Activated effector memory CD4-positive, alpha-beta T cell treated with Interleukin-2 at 50 U/mL for 16 hours (primary cell): ENCODE measurements around the gene NDUFV2.
A peak's percentile ranks its signal among the peaks of the same experiment; 100 is the strongest.
"Not testable (repeated sequence)": the region's sequence is repeated elsewhere in the genome, so short reads cannot be mapped to it uniquely, and the experiment has no call there.

Experiments used
- DNase-seq: peaks from one replicate; pipeline ENCODE4 v3.0.0-alpha.2; 2020

The NDUFV2 gene

GRCh38 chr18:9091066-9091476 lies 11.4 kb upstream of the NDUFV2 start:
- DNase-seq, result no peak

GRCh38 chr18:9092665-9093064 lies 9.8 kb upstream of the NDUFV2 start:
- DNase-seq, result no peak

- DNase-seq, result not testable (repeated sequence)
These were observed 9.4 kb upstream of the NDUFV2 start for GRCh38 chr18:9093109-9093508.

GRCh38 chr18:9094307-9095226 lies 7.9 kb upstream of the NDUFV2 start:
- no peak for DNase-seq

- DNase-seq, result peak; percentile 49
These were observed 7.0 kb upstream of the NDUFV2 start for GRCh38 chr18:9095297-9096006.

GRCh38 chr18:9096007-9096371 lies 6.5 kb upstream of the NDUFV2 start:
- no peak for DNase-seq

GRCh38 chr18:9096685-9097084 lies 5.8 kb upstream of the NDUFV2 start:
- no peak for DNase-seq

- no peak for DNase-seq
These were observed 5.2 kb upstream of the NDUFV2 start for GRCh38 chr18:9097349-9097748.

- DNase-seq, result no peak
These were observed 1.7 kb upstream of the NDUFV2 start for GRCh38 chr18:9100796-9101195.

- DNase-seq, result no peak
These were observed 580 bp upstream of the NDUFV2 start for GRCh38 chr18:9101730-9102507.

GRCh38 chr18:9103376-9103873 lies 926 bp downstream of the NDUFV2 start:
- no peak for DNase-seq

- DNase-seq, result no peak
These were observed 1.9 kb downstream of the NDUFV2 start for GRCh38 chr18:9104244-9104901.

- DNase-seq, result no peak
These were observed 2.9 kb downstream of the NDUFV2 start for GRCh38 chr18:9105420-9105819.

GRCh38 chr18:9106094-9106493 lies 3.6 kb downstream of the NDUFV2 start:
- DNase-seq, result no peak

- DNase-seq, result no peak
These were observed 4.5 kb downstream of the NDUFV2 start for GRCh38 chr18:9106800-9107584.

- DNase-seq, result no peak
These were observed 6.4 kb downstream of the NDUFV2 start for GRCh38 chr18:9108911-9109310.

GRCh38 chr18:9109523-9109922 lies 7.0 kb downstream of the NDUFV2 start:
- no peak for DNase-seq

- DNase-seq, result no peak
These were observed 11.1 kb downstream of the NDUFV2 start for GRCh38 chr18:9113468-9114149.

GRCh38 chr18:9115984-9116383 lies 13.5 kb downstream of the NDUFV2 start:
- no peak for DNase-seq

- no peak for DNase-seq
These were observed 15.7 kb downstream of the NDUFV2 start for GRCh38 chr18:9117980-9118841.
